Stimulated activated CD4-positive, alpha-beta T cell treated with anti-CD3 and anti-CD28 coated beads, TNF-alpha, amount 100 ng/mL, for 24 hours (primary cell): ENCODE results near the gene HOTAIR.

Experiments
- DNase-seq, 3 experiments: peaks; one replicate each; pipeline ENCODE4 v3.0.0-alpha.2; 2020; ENCODE audit warnings: low read depth in 3 of 3

Gene HOTAIR

DNA sequence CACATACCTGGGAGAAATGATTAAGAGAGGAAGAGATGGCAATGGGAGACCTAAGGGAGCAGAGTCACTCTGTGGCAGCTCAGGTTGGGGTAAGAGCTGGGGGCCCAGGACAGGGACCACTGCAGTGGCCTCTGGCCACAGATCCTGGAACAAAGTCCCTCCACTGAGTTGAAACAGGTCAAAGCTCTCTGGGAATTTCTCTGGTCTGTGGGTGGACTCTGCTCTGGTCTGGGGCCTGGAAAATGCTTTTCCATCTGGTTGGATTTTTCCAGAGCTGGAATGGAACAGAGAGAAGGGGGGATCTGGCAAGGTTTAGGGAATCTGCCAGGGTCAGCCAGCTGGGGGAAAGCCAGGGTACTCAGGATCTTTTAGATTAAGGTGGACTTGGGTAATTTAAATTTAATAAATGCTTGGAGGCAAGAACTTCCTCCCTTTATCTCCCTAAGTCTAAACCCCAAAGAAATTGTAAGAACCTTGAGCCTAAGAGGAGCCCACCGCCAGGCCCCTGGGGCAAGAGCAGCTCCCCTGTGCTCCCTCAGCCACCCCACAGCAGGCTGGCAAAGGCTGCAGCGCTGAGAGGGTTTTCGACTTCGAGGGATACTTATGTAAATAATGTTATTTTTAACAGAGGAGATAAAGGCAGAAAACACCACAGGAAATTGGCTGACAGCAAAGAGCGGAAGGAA, 13.9 kb upstream of the HOTAIR start:
- DNase-seq = no peak

DNA sequence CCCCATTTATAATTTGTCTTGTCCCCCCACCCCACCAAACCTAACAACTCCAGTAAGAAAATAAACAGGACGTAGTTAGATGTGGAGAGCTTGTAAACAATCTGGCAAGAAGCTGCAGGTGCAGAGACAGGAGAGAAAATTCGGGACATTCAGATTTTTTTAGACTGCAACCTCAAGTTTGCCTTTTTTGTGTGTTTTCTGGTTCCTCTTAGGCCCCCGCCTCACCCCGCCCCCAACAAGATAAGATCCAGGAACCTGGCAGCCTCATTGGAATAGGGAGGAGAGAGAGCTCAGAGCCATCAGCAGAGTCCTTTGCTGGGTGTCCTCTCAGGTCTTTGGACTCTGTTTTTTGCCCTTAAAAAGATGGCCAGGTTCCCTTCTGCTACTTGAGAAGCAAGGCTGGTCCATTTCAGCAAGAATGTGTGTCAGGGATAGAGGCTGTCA, 13.1 kb upstream of the HOTAIR start:
- DNase-seq = no peak

GRCh38 chr12:53986686-53987483, 12.1 kb upstream of the HOTAIR start:
- no peak for DNase-seq

DNA sequence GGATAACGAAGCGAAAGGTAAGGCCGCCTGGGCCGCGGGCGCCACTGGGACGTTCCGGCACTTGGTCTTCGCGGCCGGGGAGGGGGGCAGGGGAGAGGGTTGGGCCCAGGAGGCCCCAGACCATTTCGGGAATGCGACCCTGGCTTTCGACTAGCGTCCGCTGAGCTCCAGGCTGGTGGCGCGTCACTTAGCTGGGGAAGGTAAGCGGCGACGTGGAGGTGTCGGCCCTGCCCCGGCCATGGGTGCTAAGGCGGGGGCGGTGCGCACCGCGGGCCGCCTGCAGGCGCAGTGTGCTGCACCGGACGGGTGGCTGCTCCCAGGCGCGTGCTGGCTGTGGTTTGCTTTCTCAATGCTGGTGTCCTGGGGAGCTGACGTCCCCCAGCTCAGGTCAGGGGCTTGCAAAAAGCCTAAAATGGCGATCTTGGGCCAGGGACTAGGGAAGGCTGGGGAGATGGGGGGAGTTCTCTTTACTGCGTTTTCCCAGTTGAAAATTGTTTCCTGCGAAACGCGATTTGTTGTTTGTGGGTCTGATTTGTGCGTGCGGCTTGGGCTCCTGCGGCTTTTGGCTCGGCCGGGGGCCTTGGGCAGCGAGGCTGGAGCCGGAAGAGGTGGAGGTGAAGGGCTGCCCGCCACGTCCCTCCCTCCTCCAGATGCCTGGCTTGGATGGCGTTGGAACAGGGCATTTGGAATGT, 11.4 kb upstream of the HOTAIR start:
- DNase-seq = no peak

DNA sequence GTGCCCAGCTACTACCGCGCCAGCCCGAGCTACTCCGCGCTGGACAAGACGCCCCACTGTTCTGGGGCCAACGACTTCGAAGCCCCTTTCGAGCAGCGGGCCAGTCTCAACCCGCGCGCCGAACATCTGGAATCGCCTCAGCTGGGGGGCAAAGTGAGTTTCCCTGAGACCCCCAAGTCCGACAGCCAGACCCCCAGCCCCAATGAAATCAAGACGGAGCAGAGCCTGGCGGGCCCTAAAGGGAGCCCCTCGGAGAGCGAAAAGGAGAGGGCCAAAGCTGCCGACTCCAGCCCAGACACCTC, 10.9 kb upstream of the HOTAIR start:
- no peak for DNase-seq

DNA sequence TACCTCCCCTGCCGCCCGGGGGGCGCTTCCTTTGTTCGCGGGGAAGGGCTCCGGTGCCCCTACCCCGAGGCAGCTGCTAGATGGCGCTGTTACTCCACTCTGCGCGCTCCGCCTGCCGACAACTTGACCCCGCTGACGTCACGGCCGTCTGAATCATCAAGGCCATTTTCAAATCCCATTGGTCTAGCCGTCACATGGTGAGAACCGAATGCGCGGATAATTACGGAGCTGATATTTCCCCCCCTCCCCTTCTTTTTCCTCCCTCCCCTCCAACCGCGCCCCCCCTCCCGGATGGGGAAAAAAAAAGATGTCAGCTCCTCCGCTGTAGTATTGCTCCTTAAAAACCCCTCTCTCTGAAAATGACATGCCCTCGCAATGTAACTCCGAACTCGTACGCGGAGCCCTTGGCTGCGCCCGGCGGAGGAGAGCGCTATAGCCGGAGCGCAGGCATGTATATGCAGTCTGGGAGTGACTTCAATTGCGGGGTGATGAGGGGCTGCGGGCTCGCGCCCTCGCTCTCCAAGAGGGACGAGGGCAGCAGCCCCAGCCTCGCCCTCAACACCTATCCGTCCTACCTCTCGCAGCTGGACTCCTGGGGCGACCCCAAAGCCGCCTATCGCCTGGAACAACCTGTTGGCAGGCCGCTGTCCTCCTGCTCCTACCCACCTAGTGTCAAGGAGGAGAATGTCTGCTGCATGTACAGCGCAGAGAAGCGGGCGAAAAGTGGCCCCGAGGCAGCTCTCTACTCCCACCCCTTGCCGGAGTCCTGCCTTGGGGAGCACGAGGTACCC, 10.3 kb upstream of the HOTAIR start, which contains the start of gene HOXC10:
Gene HOXC10 (plus strand): TSS at position 246 of the 791 bp plus-strand sequence. CDS start 114 bp downstream, at position 360.
- DNase-seq = peak; percentile 54 to 89 (median 65)

- DNase-seq = no peak
Measured at GRCh38 chr12:53983950-53984572, 9.3 kb upstream of the HOTAIR start.

- no peak for DNase-seq
Measured at GRCh38 chr12:53983568-53983949, 8.8 kb upstream of the HOTAIR start.

DNA sequence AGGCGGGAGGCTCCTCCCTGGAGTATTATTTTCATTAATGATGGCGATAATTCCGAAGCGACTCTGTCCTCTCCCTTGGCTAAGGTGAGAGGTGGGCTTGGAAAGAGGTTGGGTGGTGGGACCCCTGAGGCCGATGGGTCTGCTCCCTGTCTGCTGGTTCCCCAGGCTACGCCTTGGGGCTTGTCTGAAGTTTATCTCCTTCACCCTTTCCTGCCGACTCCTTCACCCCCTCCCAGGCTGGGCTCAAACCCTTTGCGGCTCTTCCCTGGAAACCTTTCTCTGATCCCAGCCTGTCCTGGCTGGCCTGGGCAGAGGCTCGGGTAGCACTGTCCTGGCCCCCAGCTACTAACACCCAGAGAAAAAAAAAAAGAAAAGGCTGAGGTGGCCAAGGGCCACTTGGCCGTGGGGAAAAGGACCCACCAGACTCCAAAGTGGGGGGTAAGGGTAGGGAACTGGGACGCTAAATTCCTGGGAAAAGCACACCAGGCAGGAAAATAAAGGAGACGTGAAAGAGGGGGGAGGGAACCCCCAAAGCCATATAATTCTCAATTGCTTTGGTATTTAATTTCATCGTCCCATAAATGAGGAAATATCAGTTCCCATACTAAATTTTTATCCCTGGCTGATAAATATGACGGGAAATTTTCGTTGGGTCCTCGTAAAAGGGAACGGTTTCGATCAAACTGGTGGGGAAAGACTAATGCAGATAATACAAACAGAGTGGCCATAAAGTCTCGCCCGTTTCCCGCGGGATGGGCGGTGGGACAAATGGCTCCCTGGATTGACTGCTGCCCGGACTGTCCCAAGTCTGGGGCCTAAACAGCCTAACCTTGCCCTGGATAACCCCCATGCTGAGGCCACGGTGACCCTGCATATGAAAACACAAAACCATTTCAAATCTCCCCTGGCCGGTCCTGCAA, 8.2 kb upstream of the HOTAIR start:
- DNase-seq = no peak

GRCh38 chr12:53981634-53982565, 7.1 kb upstream of the HOTAIR start:
- DNase-seq = no peak

- no peak for DNase-seq
Measured at GRCh38 chr12:53980802-53981496, 6.2 kb upstream of the HOTAIR start.

GRCh38 chr12:53980104-53980801, 5.5 kb upstream of the HOTAIR start:
- DNase-seq = no peak

DNA sequence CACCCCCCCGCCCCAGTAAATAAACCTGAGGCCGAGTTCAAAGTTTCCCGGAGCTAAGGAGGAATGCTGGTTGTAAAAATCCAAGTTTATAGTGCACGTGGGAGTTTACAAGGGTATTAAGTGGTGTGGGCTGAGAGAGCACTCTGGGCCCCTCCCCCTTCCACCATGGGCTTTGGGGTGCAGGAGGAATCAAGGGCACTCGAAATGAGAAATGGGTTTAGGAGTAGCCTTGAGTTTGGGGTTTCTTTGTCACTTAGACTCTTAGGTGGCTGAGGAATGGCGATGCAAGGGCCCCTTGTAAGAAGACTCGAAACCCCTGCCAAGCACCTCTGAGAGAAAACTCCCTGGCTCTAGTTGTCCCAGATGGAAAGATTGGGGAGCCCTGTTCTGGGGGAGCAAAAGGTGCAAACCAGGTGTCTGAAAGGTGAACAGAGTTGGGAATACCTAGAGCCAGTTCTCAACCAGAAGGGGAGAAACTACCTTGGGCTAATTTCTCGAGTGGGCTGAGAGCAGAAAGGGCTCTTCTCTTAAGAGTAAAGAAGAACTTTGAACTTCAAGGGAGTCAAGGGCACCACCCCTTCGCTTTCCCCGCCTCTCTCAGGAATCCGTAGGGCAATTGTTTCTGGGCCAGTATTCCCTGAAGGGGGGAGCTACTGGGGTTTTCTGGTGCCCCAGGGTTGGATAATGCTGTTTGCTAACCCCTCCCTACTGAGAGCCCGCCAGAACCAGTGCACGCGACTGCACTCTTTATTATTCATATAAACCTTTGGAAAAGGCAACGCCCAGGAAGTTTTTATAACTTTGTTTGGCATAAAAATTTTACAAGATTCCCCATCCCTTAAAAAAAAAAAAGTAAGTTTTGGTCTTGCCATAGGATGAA, 4.0 kb upstream of the HOTAIR start:
- DNase-seq = no peak

GRCh38 chr12:53977596-53978445, 3.1 kb upstream of the HOTAIR start:
- DNase-seq = no peak

DNA sequence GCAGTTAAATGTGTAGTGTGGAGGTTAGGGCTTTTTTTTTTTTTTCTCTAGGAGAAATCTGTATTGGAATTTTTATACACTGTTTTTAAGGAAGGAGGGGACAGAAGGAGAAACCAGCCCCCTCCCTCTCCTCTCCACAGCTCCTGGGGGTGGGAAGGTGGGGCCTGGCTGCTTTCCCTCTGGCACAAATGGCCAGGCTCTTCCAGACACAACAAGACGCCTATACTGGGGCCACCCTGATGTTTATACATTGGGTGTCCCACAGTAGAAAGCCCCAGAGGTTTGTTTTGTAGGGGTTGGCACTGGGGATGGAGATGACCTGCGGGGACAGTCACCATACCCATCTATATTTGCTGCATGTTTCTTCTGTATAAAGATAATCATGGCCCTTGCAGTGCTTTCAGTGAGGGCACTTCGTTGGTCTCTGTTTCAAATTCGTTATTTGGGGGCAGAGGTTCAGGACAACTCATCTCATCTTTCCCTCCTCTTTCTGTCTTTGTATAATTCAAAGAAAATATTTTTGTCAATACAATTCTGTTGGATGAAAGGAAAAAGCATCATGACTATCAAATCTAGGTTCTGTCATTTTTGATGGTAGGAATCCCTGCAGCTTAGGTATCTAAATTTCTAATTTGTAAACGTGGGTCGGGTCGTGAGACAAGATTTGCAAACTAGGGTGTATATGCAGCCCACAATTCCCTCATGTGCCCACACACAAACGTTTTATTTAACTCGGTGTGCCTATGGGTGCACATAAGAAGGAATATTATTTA, 2.3 kb upstream of the HOTAIR start:
- no peak for DNase-seq
